HG03520 (cell line): ENCODE results near the gene ICAM1.

Source experiments
- ATAC-seq: cut with Tn5 transposase; IDR thresholded peaks from one replicate; pipeline ENCODE4 v1.9.1; 2021; ENCODE audit warnings: mild to moderate bottlenecking, moderate library complexity; ENCODE audit not compliant: unreplicated experiment

The ICAM1 gene

GRCh38 chr19:10321417-10321797, 50.5 kb downstream of the ICAM1 start:
- no peak for ATAC-seq

GRCh38 chr19:10321874-10322835, 51.2 kb downstream of the ICAM1 start:
- no peak for ATAC-seq

GRCh38 chr19:10325732-10326131, 54.8 kb downstream of the ICAM1 start:
- no peak for ATAC-seq

- ATAC-seq = no peak
Measured at GRCh38 chr19:10327793-10328192, 56.9 kb downstream of the ICAM1 start.

GRCh38 chr19:10328558-10329429, 57.9 kb downstream of the ICAM1 start:
- no peak for ATAC-seq

GRCh38 chr19:10329555-10329954, 58.6 kb downstream of the ICAM1 start:
- no peak for ATAC-seq

- no peak for ATAC-seq
Measured at GRCh38 chr19:10332158-10332964, 61.4 kb downstream of the ICAM1 start.

GRCh38 chr19:10332965-10333757, 62.2 kb downstream of the ICAM1 start, which contains the start of gene RAVER1:
Gene RAVER1 (minus strand): TSS chr19:10333529. CDS start chr19:10333507, 22 bp downstream.
- ATAC-seq = peak; percentile 68

- no peak for ATAC-seq
Measured at GRCh38 chr19:10333758-10334587, 63.1 kb downstream of the ICAM1 start.

- no peak for ATAC-seq
Measured at GRCh38 chr19:10334588-10335351, 63.9 kb downstream of the ICAM1 start.

GRCh38 chr19:10335352-10335985, 64.5 kb downstream of the ICAM1 start:
- no peak for ATAC-seq
